Psoas muscle (tissue), 8 donors: ENCODE results near the gene MMP17. TPM values are rescaled to one million over a fixed set of nuclear protein-coding genes. Genes with fewer than 3 reads are reported as not detected.
A peak's percentile ranks its signal among the peaks of the same experiment; 100 is the strongest.
"Not testable (repeated sequence)": the region's sequence is repeated elsewhere in the genome, so short reads cannot be mapped to it uniquely, and the experiment has no call there.

ENCODE experiments used
- ATAC-seq, 4 donors: fragments of 200-7000 bp; cut with Tn5 transposase; one replicate each; pipeline ENCODE4 v1.9.1; 2020; ENCODE audit warnings: moderate library complexity in 3 of 4, mild to moderate bottlenecking in 2 of 4
- DNase-seq, 2 donors: peaks; one replicate each; pipeline ENCODE4 v3.0.0-alpha.2; 2020
- H3K27ac ChIP-seq: fragments of 200-600 bp; one replicate; pipeline ENCODE4 v1.8.0; 2022
- H3K27me3 ChIP-seq, 3 donors: fragments of 200-600 bp in 1 of 3; one replicate each; pipeline versions ENCODE4 v1.6.1 to v1.8.0; 2013 to 2022; ENCODE audit warnings: low read length in 2 of 3, mild to moderate bottlenecking in 2 of 3, moderate library complexity in 1 of 3; ENCODE audit not compliant: insufficient read depth in 3 of 3
- H3K36me3 ChIP-seq, 2 donors: fragments of 200-600 bp in 1 of 2; one replicate each; pipeline versions ENCODE4 v1.6.1 to v1.8.0; 2013 to 2022; ENCODE audit warnings: low read depth in 1 of 2, mild to moderate bottlenecking in 1 of 2, moderate library complexity in 1 of 2; ENCODE audit not compliant: insufficient read depth in 1 of 2
- H3K4me1 ChIP-seq: fragments of 200-600 bp; one replicate; pipeline ENCODE4 v1.8.0; 2022
- H3K4me3 ChIP-seq: fragments of 200-600 bp; one replicate; pipeline ENCODE4 v1.8.0; 2022; ENCODE audit warnings: mild to moderate bottlenecking
- H3K9me3 ChIP-seq: fragments of 200-600 bp; one replicate; pipeline ENCODE4 v1.8.0; 2022
- CTCF ChIP-seq: fragments of 200-600 bp; IDR thresholded peaks from one replicate; pipeline ENCODE4 v1.8.0; 2022; ENCODE audit warnings: antibody characterized with exemption
- WGBS, 3 donors: extraction: QIAGEN DNeasy Blood & Tissue Kit; methylation state at CpG; one replicate each; pipeline versions ENCODE4 v1.1.6 to v1.1.7; 2013; 5-methylcytosine and 5-hydroxymethylcytosine counted together
- intact Hi-C, 2 donors: fragments of 100-400 bp; cut with DNase I; formaldehyde crosslinking; loops; one replicate each; pipeline versions ENCODE4 v1.11.0 to v1.14.2; 2022
- polyA plus RNA-seq, 3 donors: library from polyadenylated mRNA; stranded (reverse); fragments of 200-250 nt; gene quantifications; one replicate each; pipeline ENCODE4 v1.2.3, GENCODE V29; 2013
- total RNA-seq, 4 donors: library from RNA; stranded (reverse); fragmentation: NEBNext Ultra II Directional in 2 of 4; extraction: Animal tissue kit (Norgen Biotek cat#: 25700) in 2 of 4; gene quantifications; one replicate each; pipeline versions ENCODE4 v1.2.1 to v1.2.4, GENCODE V29; 2021 to 2023
- donor health status: healthy with polysubstance abuse.
- donor health status: DM: no; HTN: no; CAD: no; lungs with moderate emphysema.
- donor health status: Bipolar disorder and iron deficiency.
- donor health status: healthy.
- donor health status: DM: yes; HTN: yes; CAD: no.
- donor health status: DM: no; HTN: no; CAD: no.
- donor health status: DM: no; HTN: no; CAD: no.
- donor health status: DM: yes; HTN: yes; CAD: no.

MMP17 gene
- total and polyA plus RNA-seq, 7 donors, result 0.64 to 1.4 (median 1.0) TPM

- no peaks in the 10 kb centered on the region for H3K36me3 ChIP-seq
- H3K4me3 ChIP-seq, result no peak overlapping the region
- intact Hi-C loops, result no loop called here
- WGBS, 3 donors, result 84 to 92% (median 89%) methylated on average over 4 of the region's 4 CpGs
- DNase-seq (no peak), ATAC-seq (no peak)
- TF ChIP-seq CTCF, result no peak
- no peaks in the 10 kb centered on the region for H3K27me3 ChIP-seq
- H3K9me3 ChIP-seq, result peaks cover 8% of the 10 kb centered on the region
- H3K4me1 ChIP-seq, result no peaks in the 10 kb centered on the region
- H3K27ac ChIP-seq, result no peak overlapping the region
Observed at GRCh38 chr12:131883521-131883900, 55.3 kb downstream of the MMP17 start.

- 88 to 93% (median 92%) methylated on average over 8 of the region's 8 CpGs for WGBS, 3 donors
- intact Hi-C loops, ATAC-seq, H3K27ac ChIP-seq, H3K4me1 ChIP-seq, H3K9me3 ChIP-seq, DNase-seq, H3K4me3 ChIP-seq, H3K36me3 ChIP-seq, H3K27me3 ChIP-seq: not testable (repeated sequence)
Observed at GRCh38 chr12:131885076-131885475, 56.9 kb downstream of the MMP17 start.

DNA sequence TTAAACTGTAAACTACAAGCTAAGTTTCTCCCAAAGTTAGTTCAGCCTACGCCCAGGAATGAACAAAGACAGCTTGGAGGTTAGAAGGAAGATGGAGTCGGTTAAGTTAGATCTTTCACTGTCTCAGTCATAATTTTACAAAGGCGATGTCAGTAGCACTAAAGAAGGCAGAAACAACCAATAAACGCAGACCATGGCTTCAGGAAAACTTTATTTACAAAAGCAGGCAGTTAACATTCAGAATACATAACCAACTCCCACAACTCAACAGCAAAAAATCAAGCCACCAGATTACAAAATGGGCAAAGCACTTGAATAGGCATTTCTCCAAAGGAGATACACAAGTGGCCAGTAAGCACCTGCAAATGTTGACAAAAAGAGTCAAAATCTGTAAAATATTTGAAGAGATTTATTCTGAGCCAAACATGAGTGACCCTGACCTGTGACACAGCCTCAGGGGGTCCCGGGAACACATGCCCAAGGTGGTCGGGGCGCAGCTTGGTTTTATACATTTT lies 57.4 kb downstream of the MMP17 start:
- TF ChIP-seq CTCF, result no peak
- ATAC-seq, result no peak
- H3K4me3 ChIP-seq, result no peak overlapping the region
- H3K27me3 ChIP-seq, result no peaks in the 10 kb centered on the region
- intact Hi-C loops, result no loop called here
- H3K9me3 ChIP-seq, result peaks cover 8% of the 10 kb centered on the region
- H3K4me1 ChIP-seq, result no peaks in the 10 kb centered on the region
- no peaks in the 10 kb centered on the region for H3K36me3 ChIP-seq
- WGBS, 3 donors, result 92 to 93% (median 92%) methylated on average over 7 of the region's 7 CpGs
- H3K27ac ChIP-seq, result no peak overlapping the region
- no peak for DNase-seq

DNA sequence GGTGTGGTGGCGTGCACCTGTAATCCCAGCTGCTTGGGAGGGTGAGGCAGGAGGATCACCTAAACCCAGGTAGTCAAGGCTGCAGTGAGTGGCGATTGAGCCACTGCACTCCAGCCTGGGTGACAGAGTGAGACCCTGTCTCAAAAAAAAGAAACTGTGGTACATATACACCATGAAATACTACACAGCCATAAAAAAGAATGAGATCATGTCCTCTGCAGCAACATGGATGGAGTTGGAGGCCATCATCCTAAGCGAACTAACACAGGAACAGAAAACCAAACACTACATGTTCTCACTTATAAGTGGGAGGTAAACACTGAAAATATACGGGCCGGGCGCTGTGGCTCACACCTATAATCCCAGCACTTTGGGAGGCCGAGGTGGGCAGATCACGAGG lies 63.5 kb downstream of the MMP17 start:
- intact Hi-C loops, result not testable (repeated sequence)

DNA sequence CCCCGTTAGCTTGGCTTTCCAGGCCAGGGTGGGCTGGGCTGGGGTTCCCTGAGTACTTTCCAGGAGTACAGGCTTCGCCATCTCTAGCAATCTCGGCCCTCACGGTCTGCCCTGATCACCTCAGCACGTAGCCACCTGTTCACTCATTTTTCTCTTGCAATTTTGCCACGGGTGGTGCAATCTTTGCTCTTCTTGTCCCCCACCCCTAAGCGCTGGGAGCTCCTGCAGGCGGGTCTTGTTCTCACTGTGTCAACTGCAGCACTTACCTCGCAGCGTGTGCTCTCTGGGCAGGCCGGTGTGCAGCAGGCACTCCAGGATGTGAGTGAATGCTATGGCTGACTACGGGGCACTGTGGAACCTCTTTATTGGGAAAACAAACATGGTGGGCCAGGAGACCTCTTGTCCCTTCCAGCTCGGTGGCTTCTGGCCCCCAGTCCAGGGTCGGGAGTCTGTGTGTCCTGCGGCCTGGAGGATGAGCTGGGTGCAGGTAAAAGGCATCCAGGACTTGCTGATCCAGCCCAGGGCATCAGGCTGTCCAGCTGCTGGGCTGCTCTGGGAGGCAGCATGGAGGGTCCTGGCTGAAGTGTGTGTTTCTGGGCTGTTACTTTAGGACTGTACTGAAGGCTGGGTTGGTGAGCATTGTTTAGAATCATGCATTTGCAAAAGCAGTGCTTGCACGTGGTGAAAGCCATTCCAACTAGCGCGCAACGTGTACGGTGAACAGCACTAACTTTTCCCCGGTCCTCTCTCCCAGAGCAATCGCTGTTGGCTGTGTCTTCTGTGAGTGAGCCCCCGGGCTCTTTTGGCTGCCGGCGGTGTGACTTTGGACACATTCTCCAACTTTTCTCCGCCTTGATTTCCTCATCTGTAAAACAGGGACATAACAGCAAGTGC lies 64.8 kb downstream of the MMP17 start:
- Histone ChIP-seq H3K36me3 (peaks cover 0 to 4% of the 10 kb centered on the region in 2 donors), H3K27ac (peak overlapping the region; percentile 25), H3K9me3 (no peaks in the 10 kb centered on the region), H3K4me1 (peaks cover 13% of the 10 kb centered on the region), H3K27me3 (no peaks in the 10 kb centered on the region), H3K4me3 (no peak overlapping the region)
- TF ChIP-seq CTCF, result no peak
- ATAC-seq, result no peak
- no peak for DNase-seq
- 69 to 73% (median 71%) methylated on average over 26 of the region's 26 CpGs for WGBS, 3 donors
- intact Hi-C loops, result no loop called here

More for the DNA sequence above, 63.5 kb downstream of the MMP17 start:
- H3K4me3 ChIP-seq, DNase-seq, H3K4me1 ChIP-seq, H3K36me3 ChIP-seq, ATAC-seq, H3K27me3 ChIP-seq, H3K9me3 ChIP-seq, H3K27ac ChIP-seq: not testable (repeated sequence)
- WGBS, 3 donors, result 84 to 87% (median 85%) methylated on average over 8 of the region's 8 CpGs
